ENCODE measurements around the gene GARIN5A.
"Not testable (repeated sequence)": the region's sequence is repeated elsewhere in the genome, so short reads cannot be mapped to it uniquely, and the experiment has no call there.

The GARIN5A gene

DNA sequence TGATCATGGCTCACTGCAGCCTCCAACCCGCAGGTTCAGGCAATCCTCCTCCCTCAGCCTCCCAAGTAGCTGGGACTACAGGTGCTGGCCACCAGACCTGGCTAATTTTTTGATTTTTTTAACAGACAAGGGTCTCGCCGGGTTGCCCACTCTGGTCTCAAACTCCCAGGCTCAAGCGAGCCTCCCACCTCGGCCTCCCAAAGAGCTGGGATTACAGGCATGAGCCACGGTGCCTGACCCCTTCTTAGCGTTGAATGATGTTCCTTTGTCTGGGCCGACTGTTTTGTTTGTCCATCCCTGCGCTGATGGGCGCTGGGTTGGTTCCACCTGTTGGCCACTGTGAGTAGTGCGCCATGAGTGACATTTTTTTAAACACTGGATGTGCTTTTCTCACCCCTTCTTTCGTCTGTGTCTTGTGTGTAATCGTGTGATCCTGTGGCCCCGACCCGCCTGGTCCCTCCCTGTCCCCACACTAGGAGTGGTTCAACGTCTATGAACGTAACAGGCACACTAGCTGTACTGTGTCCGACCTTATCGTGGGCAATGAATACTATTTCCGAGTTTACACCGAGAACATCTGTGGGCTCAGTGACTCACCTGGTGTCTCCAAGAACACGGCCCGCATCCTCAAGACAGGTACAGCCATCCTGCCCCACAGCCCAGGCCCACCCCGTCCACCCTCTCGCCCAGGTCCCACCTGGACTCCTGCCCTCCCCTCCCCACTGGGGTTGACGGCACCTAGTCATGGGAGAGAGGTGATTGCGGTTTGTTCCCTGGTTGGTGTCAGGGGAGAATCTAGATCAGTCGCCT lies 15.4 kb downstream of the GARIN5A start:
- DNase-seq, result peak; percentile 46

GRCh38 chr19:50460161-50460765 lies 16.4 kb downstream of the GARIN5A start:
- no peak for DNase-seq

DNA sequence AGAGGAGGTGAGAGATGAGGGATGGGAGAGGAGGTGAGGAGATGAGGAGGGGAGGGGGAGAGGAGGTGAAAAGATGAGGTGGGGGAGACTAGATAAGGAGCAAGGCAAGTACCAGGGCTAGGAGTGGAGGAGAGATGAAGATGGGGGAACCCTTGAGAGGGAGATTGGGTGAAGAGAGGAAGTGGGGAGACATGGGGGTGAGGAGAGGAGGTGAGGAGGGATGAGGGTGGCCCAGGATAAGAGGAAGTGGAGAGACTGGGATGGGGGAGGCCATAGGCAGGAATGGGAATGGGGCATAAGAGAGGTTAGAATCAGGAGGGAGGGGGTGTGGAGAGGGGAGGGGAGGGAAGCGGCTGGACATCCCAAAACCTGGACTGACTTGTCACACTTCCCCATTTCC lies 17.0 kb downstream of the GARIN5A start:
- no peak for DNase-seq

GRCh38 chr19:50459067-50459456 lies 17.6 kb downstream of the GARIN5A start:
- no peak for DNase-seq

GRCh38 chr19:50458396-50459066 lies 18.1 kb downstream of the GARIN5A start:
- no peak for DNase-seq

GRCh38 chr19:50457300-50457699 lies 19.3 kb downstream of the GARIN5A start:
- DNase-seq, result no peak

GRCh38 chr19:50455992-50456391 lies 20.7 kb downstream of the GARIN5A start:
- DNase-seq, result no peak

DNA sequence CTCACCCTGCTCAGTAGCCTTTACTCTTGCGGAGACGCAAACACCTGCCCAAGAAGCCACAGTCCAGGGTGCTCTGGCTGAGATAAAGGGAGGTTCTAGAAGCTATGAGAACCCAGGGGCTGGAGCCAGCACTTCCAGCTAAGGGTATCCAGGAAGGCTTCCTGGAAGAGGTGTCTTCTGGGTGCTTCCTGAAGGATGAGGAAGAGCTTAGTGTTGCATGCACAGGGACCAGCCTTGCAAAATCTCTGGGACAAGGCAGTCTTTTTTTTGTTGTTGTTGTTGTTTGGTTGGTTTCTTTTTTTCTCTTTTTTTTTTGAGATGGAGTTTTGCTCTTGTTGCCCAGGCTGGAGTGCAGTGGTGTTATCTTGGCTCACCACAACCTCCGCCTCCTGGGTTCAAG lies 23.4 kb downstream of the GARIN5A start:
- no peak for DNase-seq

- no peak for DNase-seq
Observed at GRCh38 chr19:50451223-50451534, 25.5 kb downstream of the GARIN5A start.

DNA sequence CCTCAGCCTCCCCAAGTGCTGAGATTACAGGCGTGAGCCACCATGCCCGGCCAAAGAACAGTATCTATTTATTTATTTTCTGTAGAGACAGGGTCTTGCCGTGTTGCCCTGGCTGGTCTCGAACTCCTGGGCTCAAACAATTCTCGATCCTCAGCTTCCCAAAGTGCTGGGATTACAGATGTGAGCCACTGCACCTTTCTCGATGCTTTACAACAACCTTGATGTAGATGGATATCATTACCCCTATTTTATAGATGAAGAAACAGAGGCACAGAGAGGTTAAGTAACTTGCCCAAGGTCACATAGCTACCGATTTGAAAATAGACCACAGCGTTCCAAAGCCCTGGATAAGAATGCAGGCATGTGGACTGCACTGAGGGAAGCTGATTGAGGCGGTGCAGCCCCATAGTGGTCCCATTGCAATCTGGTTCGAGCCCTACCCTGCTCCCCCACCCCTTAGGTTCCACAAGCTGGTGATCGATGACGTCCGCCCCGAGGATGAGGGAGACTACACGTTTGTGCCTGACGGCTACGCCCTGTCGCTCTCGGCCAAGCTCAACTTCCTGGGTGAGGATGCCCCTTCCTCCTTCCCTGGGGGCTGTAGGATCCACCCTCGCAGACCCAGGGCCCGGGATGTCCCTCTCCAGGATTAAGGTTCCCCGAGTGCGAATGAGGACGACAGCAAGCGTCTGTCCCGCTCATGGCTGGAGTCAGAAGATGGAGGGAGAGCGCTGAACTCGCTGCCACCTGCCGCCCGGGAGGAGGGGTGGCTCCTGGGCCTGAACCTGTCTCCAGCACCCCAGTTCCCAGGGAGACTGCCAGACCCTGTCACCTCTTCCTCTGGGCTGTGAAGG lies 26.1 kb downstream of the GARIN5A start:
- DNase-seq, result no peak

DNA sequence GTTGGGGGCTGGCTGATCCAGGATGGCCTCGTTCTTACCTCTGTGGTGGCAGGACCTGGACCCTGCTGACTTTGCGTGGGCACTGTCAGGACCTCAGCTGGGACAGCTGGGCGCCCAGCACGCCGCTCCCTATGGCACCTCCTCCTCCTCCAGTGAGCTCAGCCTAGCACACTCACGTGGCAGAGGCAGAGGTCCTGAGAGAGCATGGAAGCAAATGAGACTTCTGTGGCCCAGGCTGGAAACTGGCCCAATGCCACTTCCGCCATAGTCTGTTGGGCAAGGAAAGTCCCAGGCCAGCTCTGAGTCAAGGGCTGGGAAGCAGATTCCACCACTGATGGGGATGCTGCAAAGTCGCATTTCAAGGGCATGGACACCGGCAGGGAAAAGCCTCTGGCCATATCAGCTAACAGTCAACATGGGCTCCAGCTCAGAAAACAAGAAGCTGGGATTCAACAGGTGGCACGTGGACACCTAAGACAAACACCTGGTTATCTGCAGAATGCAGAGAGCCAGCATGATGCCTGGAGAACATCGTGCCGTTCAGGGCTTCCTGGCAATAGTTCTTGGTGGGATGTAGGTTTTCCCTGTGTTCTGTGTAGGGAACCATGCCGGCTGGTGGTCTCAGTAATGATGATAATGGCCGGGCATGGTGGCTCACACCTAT lies 27.3 kb downstream of the GARIN5A start:
- no peak for DNase-seq

DNA sequence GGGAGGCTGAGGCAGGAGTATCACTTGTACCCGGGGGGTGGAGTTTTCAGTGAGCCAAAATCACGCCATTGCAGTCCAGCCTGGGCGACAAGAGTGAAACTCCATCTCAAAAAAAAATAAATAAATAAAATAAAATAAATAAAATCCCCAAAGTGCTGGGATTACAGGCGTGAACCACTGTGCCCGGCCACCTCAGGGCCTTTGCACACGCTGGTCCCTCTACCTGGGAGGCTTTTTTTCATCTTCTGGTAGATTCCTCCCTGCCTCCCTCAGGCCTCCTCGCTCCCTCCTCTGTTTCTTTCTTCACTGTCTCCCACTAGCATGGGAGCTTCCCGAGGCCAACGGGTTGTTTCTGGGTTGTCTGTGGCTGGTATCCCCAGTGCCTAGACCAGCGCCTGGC lies 28.9 kb downstream of the GARIN5A start:
- DNase-seq, result no peak

- DNase-seq, result no peak
Observed at GRCh38 chr19:50447053-50447452, 29.6 kb downstream of the GARIN5A start.

DNA sequence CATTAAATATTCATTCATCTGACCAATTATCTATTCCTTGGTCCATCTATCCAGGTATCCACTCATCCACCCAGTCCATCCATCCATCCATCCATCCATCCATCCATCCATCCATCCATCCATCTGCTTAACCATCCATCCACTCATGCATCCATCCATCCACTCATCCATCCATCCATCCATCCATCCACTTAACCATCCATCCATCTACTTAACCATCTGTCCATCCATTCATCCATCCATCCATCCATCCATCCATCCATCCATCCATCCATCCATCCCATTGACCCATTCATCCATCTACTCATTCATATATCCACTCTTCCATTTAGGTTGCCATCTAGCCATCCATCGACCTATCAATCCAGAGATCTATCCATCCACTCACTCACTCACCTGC lies 32.6 kb downstream of the GARIN5A start:
- DNase-seq, result no peak

DNA sequence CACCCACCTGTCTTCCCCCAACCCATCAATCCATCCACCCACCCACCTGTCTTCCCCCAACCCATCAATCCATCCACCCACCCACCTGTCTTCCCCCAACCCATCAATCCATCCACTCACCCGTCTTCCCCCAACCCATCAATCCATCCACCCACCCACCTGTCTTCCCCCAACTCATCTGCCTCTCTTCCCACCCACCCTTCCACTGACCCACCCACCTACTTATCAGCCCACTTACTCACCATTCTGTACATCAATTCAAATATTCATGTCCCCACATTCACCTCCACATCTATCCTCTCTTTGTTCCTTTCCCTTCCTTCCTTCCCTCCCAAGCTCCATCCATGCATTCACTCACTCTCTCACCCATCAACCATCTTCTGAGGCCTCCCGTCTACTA lies 37.5 kb downstream of the GARIN5A start:
- DNase-seq, result not testable (repeated sequence)

- DNase-seq, result no peak
Observed at GRCh38 chr19:50437862-50438449, 38.7 kb downstream of the GARIN5A start.

DNA sequence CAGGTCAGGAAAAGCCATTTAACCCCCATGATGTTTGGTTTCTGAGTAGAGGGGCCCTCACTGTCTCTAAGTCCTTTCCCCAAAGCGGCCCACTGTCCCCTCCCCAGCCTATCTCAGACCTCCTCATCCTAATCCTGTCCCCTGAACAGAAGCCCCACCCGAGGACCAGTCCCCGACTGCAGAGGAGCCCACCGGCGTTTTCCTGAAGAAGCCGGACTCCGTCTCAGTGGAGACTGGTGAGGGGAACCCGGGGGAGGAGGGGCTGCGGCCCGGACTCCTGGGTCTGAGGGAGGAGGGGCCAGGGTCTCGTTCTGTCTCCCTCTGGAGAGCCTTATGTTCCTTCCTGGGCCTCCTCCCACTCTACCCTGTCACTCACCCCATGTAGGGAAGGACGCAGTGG lies 41.0 kb downstream of the GARIN5A start:
- DNase-seq, result no peak

DNA sequence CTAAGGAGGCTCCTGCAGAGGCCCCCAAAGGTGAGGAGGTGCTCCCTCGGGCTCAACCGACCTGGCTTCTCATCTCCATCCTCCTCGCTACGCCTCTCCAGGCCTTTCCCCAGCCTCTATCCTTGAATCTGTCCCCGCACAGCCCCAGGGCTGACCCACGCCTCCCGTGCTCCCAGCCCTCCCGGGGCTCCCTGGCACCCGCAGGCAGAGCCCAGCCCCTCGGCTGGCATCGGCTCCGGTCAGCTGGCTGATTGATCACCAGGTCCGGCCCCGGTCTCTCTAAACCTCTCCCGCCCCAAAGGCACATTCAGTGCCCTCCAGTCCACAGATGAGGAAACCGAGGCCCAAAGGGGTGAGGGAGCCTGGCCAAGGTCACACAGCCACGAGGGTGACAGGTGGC lies 41.4 kb downstream of the GARIN5A start:
- DNase-seq, result no peak

- no peak for DNase-seq
Observed at GRCh38 chr19:50434525-50434924, 42.1 kb downstream of the GARIN5A start.

- DNase-seq, result no peak
Observed at GRCh38 chr19:50433201-50434180, 43.2 kb downstream of the GARIN5A start.

All from activated T-cell treated with anti-CD3 and anti-CD28 coated beads for 4 hours (primary cell).